Left lung (tissue), 8 donors: ENCODE measurements around the gene RPS27. TPM values are rescaled to one million over a fixed set of nuclear protein-coding genes. Genes with fewer than 3 reads are reported as not detected.

ENCODE experiments used
- microRNA-seq, 2 donors: library from miRNA; unstranded; fragments of <30 nt; microRNA quantifications; one replicate each; pipeline ENCODE4, GENCODE V29; 2019
- polyA plus RNA-seq, 6 donors: library from polyadenylated mRNA; unstranded; fragments of 120-200 nt; gene quantifications; one replicate each; pipeline ENCODE4 v1.2.1, GENCODE V29; 2013; ENCODE audit not compliant: insufficient read length in 6 of 6
- total RNA-seq, 2 donors: library from RNA; stranded (reverse); fragmentation: NEBNext Ultra II Directional; extraction: Animal tissue kit (Norgen Biotek cat#: 25700); gene quantifications; one replicate each; pipeline ENCODE4 v1.2.1, GENCODE V29; 2021
- donor health status: DM: no; HTN: yes; CAD: no.
- donor health status: DM: no; HTN: no; CAD: no.

Gene RPS27
- total and polyA plus RNA-seq, 8 donors: 1,116 to 4,397 (median 3,805) TPM

Small RNA genes within 50 kb of the gene (microRNA-seq; reads per million reads assigned to microRNA genes)
- gene MIR6737: 0.41 to 0.84 reads per million in 2 donors

Other genes starting within 250 kb of the RPS27 start
- 10 to 100 TPM; 56.5 to 68.6 TPM for gene SLC27A3, start 215.4 kb upstream of the RPS27 start, total RNA-seq
- gene SLC27A3, start 215.4 kb upstream of the RPS27 start, polyA plus RNA-seq: 10 to 100 TPM; 32.4 to 50.3 (median 40.5) TPM
- gene GATAD2B, start 67.8 kb upstream of the RPS27 start, total RNA-seq: 10 to 100 TPM; 36.8 to 41.5 TPM
- 10 to 100 TPM; 31.5 to 37.4 (median 32.3) TPM for gene GATAD2B, start 67.8 kb upstream of the RPS27 start, polyA plus RNA-seq
- gene DENND4B, start 44.0 kb upstream of the RPS27 start, total RNA-seq: 100 to 1,000 TPM in 1 of 2 donors, 10 to 100 TPM in 1; 49.5 to 106 TPM
- 10 to 100 TPM; 41.3 to 63.3 (median 47.4) TPM for gene DENND4B, start 44.0 kb upstream of the RPS27 start, polyA plus RNA-seq
- 10 to 100 TPM; 39.7 to 54.3 TPM for gene CRTC2, start 32.1 kb upstream of the RPS27 start, total RNA-seq
- 10 to 100 TPM; 44.5 to 53.7 (median 47.1) TPM for gene CRTC2, start 32.1 kb upstream of the RPS27 start, polyA plus RNA-seq
- gene SLC39A1, start 27.2 kb upstream of the RPS27 start, total RNA-seq: 100 to 1,000 TPM; 111 to 185 TPM
- gene SLC39A1, start 27.2 kb upstream of the RPS27 start, polyA plus RNA-seq: 10 to 100 TPM; 59.1 to 65.6 (median 63.3) TPM
- 1 to 10 TPM; 9.3 to 10.0 TPM for gene CREB3L4, start 22.9 kb upstream of the RPS27 start, total RNA-seq
- gene CREB3L4, start 22.9 kb upstream of the RPS27 start, polyA plus RNA-seq: 10 to 100 TPM; 32.6 to 44.3 (median 38.6) TPM
- 100 to 1,000 TPM; 142 to 148 TPM for gene JTB, start 13.1 kb upstream of the RPS27 start, total RNA-seq
- gene JTB, start 13.1 kb upstream of the RPS27 start, polyA plus RNA-seq: 10 to 100 TPM; 79.5 to 91.7 (median 83.2) TPM
- gene RAB13, start 4.4 kb upstream of the RPS27 start, total RNA-seq: 100 to 1,000 TPM; 122 to 124 TPM
- gene RAB13, start 4.4 kb upstream of the RPS27 start, polyA plus RNA-seq: 100 to 1,000 TPM; 151 to 171 (median 161) TPM
- under 1 TPM; 0.16 to 0.26 TPM for gene NUP210L, start 164.3 kb downstream of the RPS27 start, total RNA-seq
- gene NUP210L, start 164.3 kb downstream of the RPS27 start, polyA plus RNA-seq: under 1 TPM; 0.09 to 0.27 (median 0.16) TPM
- gene TPM3, start 201.3 kb downstream of the RPS27 start, total RNA-seq: 100 to 1,000 TPM; 318 to 406 TPM
- 100 to 1,000 TPM; 220 to 283 (median 238) TPM for gene TPM3, start 201.3 kb downstream of the RPS27 start, polyA plus RNA-seq
- gene CFAP141, start 215.6 kb downstream of the RPS27 start, total RNA-seq: not detected
- gene CFAP141, start 215.6 kb downstream of the RPS27 start, polyA plus RNA-seq: 1 to 10 TPM in 5 of 6 donors, under 1 TPM in 1; 0.52 to 4.4 (median 2.2) TPM
- gene UBAP2L, start 230.2 kb downstream of the RPS27 start, total RNA-seq: 100 to 1,000 TPM; 131 to 144 TPM
- 100 to 1,000 TPM; 173 to 201 (median 177) TPM for gene UBAP2L, start 230.2 kb downstream of the RPS27 start, polyA plus RNA-seq